IPS-20b (cell line): ENCODE measurements around the gene COL27A1.

Experiments
- H3K27ac ChIP-seq: one replicate; pipeline ENCODE4 v1.5.1; 2013; ENCODE audit warnings: low read length
- H3K27me3 ChIP-seq: 2 replicates; pipeline ENCODE4 v1.6.1; 2013; ENCODE audit warnings: mild to moderate bottlenecking, low read length, inconsistent platforms; ENCODE audit not compliant: insufficient read depth
- H3K36me3 ChIP-seq: 2 replicates; pipeline ENCODE4 v1.6.1; 2013; ENCODE audit warnings: low read depth, mild to moderate bottlenecking, inconsistent platforms, low read length, moderate library complexity; ENCODE audit not compliant: insufficient read depth
- H3K4me1 ChIP-seq: 2 replicates; pipeline ENCODE4 v1.6.1; 2013; ENCODE audit warnings: mild to moderate bottlenecking, control low read depth, inconsistent platforms, low read length, moderate library complexity; ENCODE audit not compliant: insufficient read depth
- H3K4me3 ChIP-seq: 2 replicates; pipeline ENCODE4 v1.5.1; 2013; ENCODE audit warnings: mild to moderate bottlenecking, low read length, inconsistent platforms
- H3K9ac ChIP-seq: 2 replicates; pipeline ENCODE4 v1.6.1; 2013; ENCODE audit warnings: low read depth, mild to moderate bottlenecking, inconsistent platforms, low read length, moderate library complexity
- H3K9me3 ChIP-seq: 2 replicates; pipeline ENCODE4 v1.6.1; 2013; ENCODE audit warnings: mild to moderate bottlenecking, low read depth, low read length, inconsistent platforms; ENCODE audit not compliant: insufficient read depth

The COL27A1 gene

DNA sequence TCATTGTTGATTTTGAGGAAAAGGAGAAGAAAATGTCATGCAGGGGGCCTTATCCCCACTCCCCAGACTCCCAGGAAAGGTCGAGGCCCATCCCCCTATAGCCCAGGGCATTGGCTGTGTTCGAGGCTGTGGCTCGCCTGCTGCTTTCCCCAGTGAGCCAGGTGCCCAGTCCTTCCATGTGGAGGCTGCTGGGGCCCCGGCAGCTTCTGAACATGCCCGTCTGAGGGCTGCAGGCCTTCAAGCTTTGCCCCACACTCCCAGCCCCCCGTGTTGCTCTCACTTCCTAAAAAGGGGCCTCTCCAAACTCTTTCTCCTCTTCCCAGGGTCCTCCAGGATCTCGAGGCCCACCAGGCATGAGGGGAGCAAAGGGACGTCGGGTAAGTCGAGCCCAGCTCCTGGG lies 102.9 kb downstream of the COL27A1 start:
- H3K4me1 ChIP-seq, result no peaks in the 10 kb centered on the region
- no peaks in the 10 kb centered on the region for H3K36me3 ChIP-seq
- no peaks in the 10 kb centered on the region for H3K9me3 ChIP-seq
- H3K9ac ChIP-seq, result no peak overlapping the region
- no peak overlapping the region for H3K4me3 ChIP-seq
- no peak overlapping the region for H3K27ac ChIP-seq
- no peaks in the 10 kb centered on the region for H3K27me3 ChIP-seq

DNA sequence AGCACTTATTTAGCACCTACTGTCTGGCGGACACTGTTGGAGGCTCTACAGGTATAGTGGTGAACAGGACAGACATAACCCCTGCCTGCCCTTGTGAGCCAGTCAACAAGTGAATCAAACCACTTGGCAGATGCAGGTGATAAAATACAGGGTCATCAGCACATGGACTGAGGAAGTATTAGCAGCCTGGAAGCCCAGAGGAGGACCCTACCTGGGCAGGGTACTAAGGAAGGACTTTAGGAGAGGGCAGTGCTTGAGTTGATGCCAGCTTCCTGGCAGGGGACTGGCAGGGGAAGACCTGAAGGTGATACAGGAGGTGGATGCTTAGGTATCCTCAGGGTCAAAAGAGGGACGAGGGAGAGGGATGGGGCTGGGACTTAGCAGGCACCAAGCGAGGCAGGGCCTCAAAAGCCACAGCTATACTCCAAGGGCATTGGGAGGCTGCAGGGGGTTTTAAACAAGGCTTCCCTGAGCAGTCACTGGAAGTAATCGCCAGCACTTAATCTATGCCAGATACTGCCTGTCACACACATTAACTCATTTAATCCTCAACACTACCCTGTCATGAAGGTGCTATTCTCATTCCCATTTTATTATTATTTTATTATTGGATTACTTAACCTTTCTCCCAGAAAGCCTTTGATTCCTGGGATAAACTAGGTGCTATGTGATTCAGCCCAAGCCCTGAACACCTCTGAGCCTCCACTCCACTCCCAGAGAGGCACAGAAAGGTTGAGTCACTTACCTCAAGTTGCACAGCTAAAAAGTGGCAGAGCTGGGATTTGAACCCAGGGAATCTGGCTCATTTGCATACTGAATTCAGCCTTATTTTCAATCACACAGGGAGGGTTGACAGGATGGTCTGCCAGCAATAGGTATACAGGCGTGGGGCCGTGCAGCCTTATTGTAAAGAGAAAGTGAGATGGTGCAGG lies 103.8 kb downstream of the COL27A1 start:
- Histone ChIP-seq H3K9me3 (no peaks in the 10 kb centered on the region), H3K27me3 (no peaks in the 10 kb centered on the region), H3K9ac (no peak overlapping the region), H3K27ac (no peak overlapping the region), H3K36me3 (no peaks in the 10 kb centered on the region), H3K4me1 (no peaks in the 10 kb centered on the region), H3K4me3 (no peak overlapping the region)

- Histone ChIP-seq H3K4me1 (no peaks in the 10 kb centered on the region), H3K36me3 (no peaks in the 10 kb centered on the region), H3K9me3 (no peaks in the 10 kb centered on the region), H3K27ac (no peak overlapping the region), H3K4me3 (no peak overlapping the region), H3K27me3 (no peaks in the 10 kb centered on the region), H3K9ac (no peak overlapping the region)
Observed at GRCh38 chr9:114259798-114260523, 104.6 kb downstream of the COL27A1 start.

DNA sequence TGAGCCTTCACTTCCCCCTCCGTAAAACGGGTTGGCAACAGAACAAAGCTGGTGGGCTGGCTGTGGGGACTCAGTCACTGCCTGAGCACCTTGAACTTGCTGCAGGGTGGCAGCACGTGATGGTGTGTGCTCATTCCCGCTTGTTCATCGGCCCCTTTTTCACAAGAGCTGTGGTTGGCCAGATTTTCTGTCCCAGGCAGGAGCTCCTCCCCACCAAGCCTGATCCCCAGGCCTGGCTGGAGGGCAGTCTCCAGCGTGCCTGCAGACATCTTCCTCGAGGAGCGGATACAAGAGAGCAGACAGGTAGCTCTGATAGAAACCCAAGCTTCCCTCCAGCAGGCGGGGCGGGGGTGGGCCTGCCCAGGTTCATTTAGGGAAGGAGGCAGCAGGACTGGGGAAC lies 105.7 kb downstream of the COL27A1 start:
- no peak overlapping the region for H3K27ac ChIP-seq
- H3K27me3 ChIP-seq, result no peaks in the 10 kb centered on the region
- H3K9ac ChIP-seq, result no peak overlapping the region
- H3K4me1 ChIP-seq, result no peaks in the 10 kb centered on the region
- H3K36me3 ChIP-seq, result no peaks in the 10 kb centered on the region
- H3K9me3 ChIP-seq, result no peaks in the 10 kb centered on the region
- H3K4me3 ChIP-seq, result no peak overlapping the region

DNA sequence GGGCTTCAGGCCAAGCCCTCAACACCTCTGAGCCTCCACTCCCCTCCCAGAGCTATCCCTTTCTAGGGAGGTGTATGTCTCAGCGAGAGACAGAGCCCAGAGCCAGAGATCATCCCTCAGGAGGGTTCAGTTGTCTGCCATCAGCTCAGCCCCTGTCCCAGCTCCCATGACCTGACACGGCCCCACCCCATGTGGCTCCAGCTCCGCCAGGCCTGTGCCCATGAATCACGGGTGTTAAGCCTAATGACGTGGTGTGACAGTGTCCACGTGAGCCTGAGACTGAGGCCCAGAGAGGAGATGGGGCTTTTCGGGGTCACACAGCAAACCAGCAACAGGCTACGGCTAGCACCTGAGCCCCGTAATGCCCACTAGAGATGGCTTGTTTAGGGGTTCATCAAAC lies 106.7 kb downstream of the COL27A1 start:
- H3K27me3 ChIP-seq, result no peaks in the 10 kb centered on the region
- no peaks in the 10 kb centered on the region for H3K9me3 ChIP-seq
- no peak overlapping the region for H3K9ac ChIP-seq
- no peaks in the 10 kb centered on the region for H3K36me3 ChIP-seq
- no peaks in the 10 kb centered on the region for H3K4me1 ChIP-seq
- no peak overlapping the region for H3K27ac ChIP-seq
- no peak overlapping the region for H3K4me3 ChIP-seq

DNA sequence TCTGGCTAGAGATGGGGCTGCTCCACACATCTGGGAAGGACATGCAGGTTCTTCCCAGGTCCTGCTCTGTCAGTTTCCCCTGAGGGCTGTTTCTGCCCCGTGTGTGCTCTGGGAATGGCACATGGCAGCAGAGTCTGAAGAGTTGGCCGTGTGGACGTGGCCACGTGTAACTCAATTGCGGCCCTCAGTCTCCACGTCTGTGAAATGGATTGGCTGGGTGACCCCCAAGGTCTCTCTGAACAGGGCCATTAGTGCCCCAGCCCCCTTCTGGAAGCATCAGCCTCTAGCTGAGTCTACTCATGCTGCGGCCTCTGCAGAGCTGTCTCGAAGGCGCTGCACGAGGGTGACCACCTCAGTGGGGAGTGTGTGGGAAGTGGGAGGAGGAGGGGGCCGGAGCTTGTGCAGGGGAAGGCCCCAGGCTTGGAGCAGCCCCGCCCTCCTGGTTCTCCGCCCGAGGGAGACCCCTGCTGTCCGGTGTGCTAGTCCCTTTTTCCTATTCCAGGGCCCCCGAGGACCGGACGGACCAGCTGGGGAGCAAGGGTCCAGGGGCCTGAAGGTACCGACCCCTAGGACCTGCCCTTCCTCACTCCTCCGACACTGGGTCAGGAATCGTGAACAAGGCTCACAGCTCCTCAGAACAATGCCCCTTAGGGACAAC lies 108.6 kb downstream of the COL27A1 start:
- Histone ChIP-seq H3K9me3 (no peaks in the 10 kb centered on the region), H3K36me3 (no peaks in the 10 kb centered on the region), H3K4me1 (no peaks in the 10 kb centered on the region), H3K27me3 (no peaks in the 10 kb centered on the region), H3K9ac (no peak overlapping the region), H3K27ac (no peak overlapping the region), H3K4me3 (no peak overlapping the region)

DNA sequence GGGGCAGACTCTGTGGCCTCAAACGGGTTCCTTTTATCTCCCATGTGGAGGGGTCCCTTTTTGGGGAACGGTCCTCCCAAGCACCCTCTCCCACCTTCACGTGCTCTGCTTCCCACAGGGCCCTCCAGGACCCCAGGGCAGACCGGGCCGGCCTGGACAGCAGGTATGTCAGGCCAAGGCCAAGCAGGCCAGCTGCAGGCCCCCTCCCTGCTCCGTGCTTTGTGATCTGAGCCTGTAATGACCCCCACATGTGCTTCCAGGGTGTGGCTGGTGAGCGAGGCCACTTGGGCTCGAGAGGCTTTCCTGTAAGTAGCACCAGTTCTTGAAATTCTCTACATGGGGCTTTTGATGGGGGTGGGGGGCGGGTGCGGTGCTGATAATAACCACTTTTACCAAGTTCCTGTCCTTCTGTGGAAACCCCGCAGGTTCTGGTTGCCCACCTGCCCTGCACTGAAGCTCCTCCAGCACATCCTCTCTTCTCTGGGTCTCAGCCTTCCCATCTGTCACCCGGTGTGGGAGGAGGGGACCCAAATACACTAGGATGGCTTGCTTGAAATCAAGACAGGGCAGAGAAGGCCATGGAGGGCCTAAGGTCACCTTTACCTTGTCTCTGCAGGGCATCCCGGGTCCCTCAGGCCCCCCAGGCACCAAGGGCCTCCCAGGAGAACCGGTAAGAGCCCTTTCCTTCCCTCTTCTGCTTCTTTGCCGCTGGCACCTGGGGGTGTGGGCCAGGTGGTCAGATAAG lies 109.6 kb downstream of the COL27A1 start:
- Histone ChIP-seq H3K36me3 (no peaks in the 10 kb centered on the region), H3K9ac (no peak overlapping the region), H3K4me1 (no peaks in the 10 kb centered on the region), H3K27me3 (no peaks in the 10 kb centered on the region), H3K4me3 (no peak overlapping the region), H3K9me3 (no peaks in the 10 kb centered on the region), H3K27ac (no peak overlapping the region)

DNA sequence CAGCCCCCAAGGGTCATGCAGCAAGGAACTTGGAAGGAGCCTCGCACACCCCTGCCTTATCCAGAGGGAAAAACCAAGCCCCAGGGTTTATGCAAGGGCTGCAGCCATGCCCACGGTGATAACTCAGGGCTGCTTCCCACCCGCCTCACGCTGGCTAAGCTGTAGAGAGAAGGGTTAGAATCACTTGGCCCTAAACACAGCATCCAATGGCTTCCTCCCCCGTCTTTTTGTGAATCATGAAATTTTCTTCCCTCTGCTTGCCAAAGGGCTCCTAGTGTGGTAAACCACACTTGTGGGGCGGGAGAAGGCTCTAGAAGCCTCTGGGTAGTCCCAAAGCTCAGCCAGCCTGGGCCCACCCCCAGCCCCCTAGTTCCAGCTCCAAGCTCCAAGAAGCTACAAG lies 111.6 kb downstream of the COL27A1 start:
- H3K4me1 ChIP-seq, result no peaks in the 10 kb centered on the region
- no peaks in the 10 kb centered on the region for H3K27me3 ChIP-seq
- no peak overlapping the region for H3K27ac ChIP-seq
- no peaks in the 10 kb centered on the region for H3K36me3 ChIP-seq
- H3K4me3 ChIP-seq, result no peak overlapping the region
- no peaks in the 10 kb centered on the region for H3K9me3 ChIP-seq
- no peak overlapping the region for H3K9ac ChIP-seq

GRCh38 chr9:114269023-114269422 lies 113.7 kb downstream of the COL27A1 start:
- Histone ChIP-seq H3K4me3 (no peak overlapping the region), H3K36me3 (no peaks in the 10 kb centered on the region), H3K4me1 (no peaks in the 10 kb centered on the region), H3K27me3 (no peaks in the 10 kb centered on the region), H3K9ac (no peak overlapping the region), H3K27ac (no peak overlapping the region), H3K9me3 (no peaks in the 10 kb centered on the region)

DNA sequence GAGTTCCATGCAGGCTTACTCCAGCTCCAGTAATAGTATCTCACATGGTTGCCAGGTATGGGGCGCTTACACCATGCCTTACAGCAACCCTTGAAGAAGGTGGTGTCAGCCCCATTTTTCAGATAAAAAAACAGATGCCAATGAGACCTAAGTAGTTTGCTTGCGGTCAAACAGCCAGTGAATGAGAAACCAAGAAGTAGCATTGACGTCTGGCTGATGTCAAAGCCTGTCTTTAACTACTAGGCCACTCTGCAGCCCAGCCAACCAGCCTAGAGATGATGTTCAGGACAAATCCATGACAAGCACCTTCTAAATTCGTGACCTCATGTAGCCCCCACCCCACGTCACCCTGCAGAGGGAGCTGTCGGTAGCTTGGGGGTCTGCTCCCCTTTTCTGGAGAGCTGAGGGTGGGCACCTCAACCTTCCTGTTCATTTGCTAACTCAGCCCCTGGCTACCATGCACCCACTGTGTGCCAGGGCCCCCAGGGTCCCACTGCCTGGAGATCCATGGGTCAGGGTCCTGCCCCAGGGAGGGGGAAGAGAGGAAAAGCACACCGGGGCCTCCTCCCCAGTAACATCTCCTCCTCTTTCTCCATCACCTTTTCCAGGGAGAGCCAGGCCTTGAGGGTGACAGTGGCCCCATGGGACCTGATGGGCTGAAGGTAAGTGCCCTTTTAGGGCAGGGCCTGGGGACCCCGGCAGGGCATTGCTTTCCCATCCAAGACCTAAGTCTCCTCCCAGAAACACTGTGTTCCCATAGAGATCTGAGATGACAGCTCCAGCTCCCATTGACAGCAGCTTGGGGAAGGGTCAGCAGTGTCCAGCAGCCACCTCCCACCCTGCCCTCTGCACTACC lies 115.0 kb downstream of the COL27A1 start:
- H3K4me3 ChIP-seq, result no peak overlapping the region
- no peaks in the 10 kb centered on the region for H3K9me3 ChIP-seq
- no peaks in the 10 kb centered on the region for H3K4me1 ChIP-seq
- no peak overlapping the region for H3K9ac ChIP-seq
- H3K36me3 ChIP-seq, result no peaks in the 10 kb centered on the region
- no peak overlapping the region for H3K27ac ChIP-seq
- no peaks in the 10 kb centered on the region for H3K27me3 ChIP-seq
